HepG2 (cell line): ENCODE results near the gene CCT3. TPM values are rescaled to one million over a fixed set of nuclear protein-coding genes. Genes with fewer than 3 reads are reported as not detected.

Experiments used
- AGO2 ChIP-seq: fragments of 200-400 bp; formaldehyde crosslinking; optimal IDR thresholded peaks from 2 replicates; pipeline ENCODE3; 2017; ENCODE audit warnings: mild to moderate bottlenecking, low read depth, low read length, moderate library complexity
- NKX3-1 ChIP-seq: sonication (generic); formaldehyde crosslinking; IDR thresholded peaks from 2 replicates; pipeline ENCODE4 v1.5.0; 2020; ENCODE audit warnings: missing genetic modification reagents
- RAD21 ChIP-seq: fragments of 450-650 bp; formaldehyde crosslinking; IDR thresholded peaks from 2 replicates; pipeline ENCODE4 v1.5.0; 2020; ENCODE audit warnings: mild to moderate bottlenecking
- RBFOX2 ChIP-seq: fragments of 200-400 bp; formaldehyde crosslinking; IDR thresholded peaks from 2 replicates; pipeline ENCODE4 v1.6.1; 2017; ENCODE audit warnings: low read depth, mild to moderate bottlenecking, low read length
- ZNF616 ChIP-seq: sonication (generic); formaldehyde crosslinking; IDR thresholded peaks from 2 replicates; pipeline ENCODE4 v1.5.0; 2020; ENCODE audit warnings: low read depth, mild to moderate bottlenecking, missing genetic modification reagents
- polyA plus RNA-seq, 8 experiments: library from polyadenylated mRNA; depleted of rRNA in 3 of 8; stranded (reverse) in 7 of 8; unstranded in 1 of 8; fragments of >200 nt; fragmentation: Illumina TruSeq in 4 of 8; extraction: Trizol in 4 of 8; gene quantifications; 2 replicates each; pipeline versions ENCODE4 v1.2.1 to v1.2.3, GENCODE V29; 2011 to 2016; ENCODE audit warnings: low read depth in 4 of 8, missing spikeins in 1 of 8, mixed read lengths in 1 of 8; ENCODE audit not compliant: insufficient read depth in 1 of 8
- total RNA-seq, 5 experiments: library from RNA; depleted of rRNA; stranded (reverse); fragments of >200 nt; fragmentation: Illumina TruSeq; extraction: Trizol; gene quantifications; 2 replicates each; pipeline ENCODE4 v1.2.3, GENCODE V29; 2016; ENCODE audit warnings: low read depth in 1 of 5
- TF ChIP-seq, protein P1 (sequence below): sonication (generic); formaldehyde crosslinking; IDR thresholded peaks from 2 replicates; pipeline ENCODE4 v1.5.1; 2020; ENCODE audit warnings: missing genetic modification reagents, mild to moderate bottlenecking, borderline replicate concordance
- TF ChIP-seq, protein P2 (sequence below): sonication (generic); formaldehyde crosslinking; IDR thresholded peaks from 2 replicates; pipeline ENCODE4 v1.4.0; 2020; ENCODE audit warnings: missing genetic modification reagents
- TF ChIP-seq, protein P3 (sequence below): IDR thresholded peaks from 2 replicates; pipeline ENCODE4 v1.6.1; 2012; ENCODE audit warnings: low read length, improper control_type of control experiment
- TF ChIP-seq, protein P4 (sequence below): IDR thresholded peaks from 2 replicates; pipeline ENCODE4 v1.6.1; 2016

CCT3 gene
- total and polyA plus RNA-seq, 2 of the 13 experiments (the other 11 are each of a cell fraction or from before 2014, with no cell fraction given), result 319 to 615 TPM

DNA sequence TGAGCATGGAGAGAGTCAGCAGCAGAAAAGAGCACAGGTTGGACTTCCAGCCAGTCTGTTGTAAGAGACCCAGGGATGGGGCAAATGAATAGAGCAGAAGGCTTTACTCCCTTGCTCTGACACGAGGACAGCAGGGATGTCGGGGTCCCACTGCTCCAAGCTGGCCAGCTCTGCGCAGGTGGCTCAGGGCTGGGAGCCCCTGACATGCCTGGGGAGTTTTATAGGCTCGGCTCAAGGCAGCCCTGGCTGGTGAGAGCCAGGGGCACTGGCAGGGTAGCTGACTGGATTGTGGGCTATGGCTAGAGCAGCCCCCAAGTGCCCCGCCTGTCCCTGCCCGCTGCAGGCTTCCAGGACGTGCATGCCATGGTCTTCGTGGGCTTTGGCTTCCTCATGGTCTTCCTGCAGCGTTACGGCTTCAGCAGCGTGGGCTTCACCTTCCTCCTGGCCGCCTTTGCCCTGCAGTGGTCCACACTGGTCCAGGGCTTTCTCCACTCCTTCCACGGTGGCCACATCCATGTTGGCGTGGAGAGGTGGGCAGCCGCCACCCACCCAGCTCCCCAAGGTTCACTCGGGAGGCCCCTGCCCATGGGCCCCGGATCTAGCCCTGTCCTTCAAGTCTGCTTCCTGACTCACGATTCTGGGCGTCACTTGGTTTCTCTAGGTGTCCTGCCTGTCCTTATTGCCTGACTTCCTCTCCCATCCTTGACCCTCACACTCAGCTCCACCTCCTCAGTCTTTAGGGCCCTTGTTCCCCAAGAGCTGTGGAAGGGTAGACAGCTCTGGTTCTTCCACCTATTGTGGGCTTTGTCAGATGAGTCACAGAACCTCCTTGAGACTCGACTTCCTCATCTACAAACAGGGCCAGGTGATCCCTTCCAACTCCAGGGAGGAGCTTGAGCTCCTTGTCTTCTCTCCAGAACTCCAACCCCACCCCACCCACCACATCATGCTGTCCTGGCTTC lies 39.1 kb upstream of the CCT3 start (continued):
- TF ChIP-seq, protein P1, sequence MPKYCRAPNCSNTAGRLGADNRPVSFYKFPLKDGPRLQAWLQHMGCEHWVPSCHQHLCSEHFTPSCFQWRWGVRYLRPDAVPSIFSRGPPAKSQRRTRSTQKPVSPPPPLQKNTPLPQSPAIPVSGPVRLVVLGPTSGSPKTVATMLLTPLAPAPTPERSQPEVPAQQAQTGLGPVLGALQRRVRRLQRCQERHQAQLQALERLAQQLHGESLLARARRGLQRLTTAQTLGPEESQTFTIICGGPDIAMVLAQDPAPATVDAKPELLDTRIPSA, result no peak
- TF ChIP-seq, protein P2, sequence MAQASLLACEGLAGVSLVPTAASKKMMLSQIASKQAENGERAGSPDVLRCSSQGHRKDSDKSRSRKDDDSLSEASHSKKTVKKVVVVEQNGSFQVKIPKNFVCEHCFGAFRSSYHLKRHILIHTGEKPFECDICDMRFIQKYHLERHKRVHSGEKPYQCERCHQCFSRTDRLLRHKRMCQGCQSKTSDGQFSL, result no peak
- TF ChIP-seq ZNF616 (no peak), AGO2 (peak; percentile 93), RBFOX2 (peak; percentile 80), NKX3-1 (CRISPR knock-in tag) (no peak), RAD21 (CRISPR knock-in tag) (no peak)
- TF ChIP-seq, protein P3, sequence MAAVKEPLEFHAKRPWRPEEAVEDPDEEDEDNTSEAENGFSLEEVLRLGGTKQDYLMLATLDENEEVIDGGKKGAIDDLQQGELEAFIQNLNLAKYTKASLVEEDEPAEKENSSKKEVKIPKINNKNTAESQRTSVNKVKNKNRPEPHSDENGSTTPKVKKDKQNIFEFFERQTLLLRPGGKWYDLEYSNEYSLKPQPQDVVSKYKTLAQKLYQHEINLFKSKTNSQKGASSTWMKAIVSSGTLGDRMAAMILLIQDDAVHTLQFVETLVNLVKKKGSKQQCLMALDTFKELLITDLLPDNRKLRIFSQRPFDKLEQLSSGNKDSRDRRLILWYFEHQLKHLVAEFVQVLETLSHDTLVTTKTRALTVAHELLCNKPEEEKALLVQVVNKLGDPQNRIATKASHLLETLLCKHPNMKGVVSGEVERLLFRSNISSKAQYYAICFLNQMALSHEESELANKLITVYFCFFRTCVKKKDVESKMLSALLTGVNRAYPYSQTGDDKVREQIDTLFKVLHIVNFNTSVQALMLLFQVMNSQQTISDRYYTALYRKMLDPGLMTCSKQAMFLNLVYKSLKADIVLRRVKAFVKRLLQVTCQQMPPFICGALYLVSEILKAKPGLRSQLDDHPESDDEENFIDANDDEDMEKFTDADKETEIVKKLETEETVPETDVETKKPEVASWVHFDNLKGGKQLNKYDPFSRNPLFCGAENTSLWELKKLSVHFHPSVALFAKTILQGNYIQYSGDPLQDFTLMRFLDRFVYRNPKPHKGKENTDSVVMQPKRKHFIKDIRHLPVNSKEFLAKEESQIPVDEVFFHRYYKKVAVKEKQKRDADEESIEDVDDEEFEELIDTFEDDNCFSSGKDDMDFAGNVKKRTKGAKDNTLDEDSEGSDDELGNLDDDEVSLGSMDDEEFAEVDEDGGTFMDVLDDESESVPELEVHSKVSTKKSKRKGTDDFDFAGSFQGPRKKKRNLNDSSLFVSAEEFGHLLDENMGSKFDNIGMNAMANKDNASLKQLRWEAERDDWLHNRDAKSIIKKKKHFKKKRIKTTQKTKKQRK, result no peak
- TF ChIP-seq, protein P4, sequence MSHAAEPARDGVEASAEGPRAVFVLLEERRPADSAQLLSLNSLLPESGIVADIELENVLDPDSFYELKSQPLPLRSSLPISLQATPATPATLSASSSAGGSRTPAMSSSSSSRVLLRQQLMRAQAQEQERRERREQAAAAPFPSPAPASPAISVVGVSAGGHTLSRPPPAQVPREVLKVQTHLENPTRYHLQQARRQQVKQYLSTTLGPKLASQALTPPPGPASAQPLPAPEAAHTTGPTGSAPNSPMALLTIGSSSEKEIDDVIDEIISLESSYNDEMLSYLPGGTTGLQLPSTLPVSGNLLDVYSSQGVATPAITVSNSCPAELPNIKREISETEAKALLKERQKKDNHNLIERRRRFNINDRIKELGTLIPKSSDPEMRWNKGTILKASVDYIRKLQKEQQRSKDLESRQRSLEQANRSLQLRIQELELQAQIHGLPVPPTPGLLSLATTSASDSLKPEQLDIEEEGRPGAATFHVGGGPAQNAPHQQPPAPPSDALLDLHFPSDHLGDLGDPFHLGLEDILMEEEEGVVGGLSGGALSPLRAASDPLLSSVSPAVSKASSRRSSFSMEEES (CRISPR knock-in tag), result no peak
